GM18520 (cell line): Measurements from ENCODE around the gene ZMAT3.
"Not testable (repeated sequence)": the region's sequence is repeated elsewhere in the genome, so short reads cannot be mapped to it uniquely, and the experiment has no call there.

ENCODE experiments used
- ATAC-seq: cut with Tn5 transposase; IDR thresholded peaks from one replicate; pipeline ENCODE4 v1.9.1; 2021; ENCODE audit not compliant: unreplicated experiment

The ZMAT3 gene, protein sequence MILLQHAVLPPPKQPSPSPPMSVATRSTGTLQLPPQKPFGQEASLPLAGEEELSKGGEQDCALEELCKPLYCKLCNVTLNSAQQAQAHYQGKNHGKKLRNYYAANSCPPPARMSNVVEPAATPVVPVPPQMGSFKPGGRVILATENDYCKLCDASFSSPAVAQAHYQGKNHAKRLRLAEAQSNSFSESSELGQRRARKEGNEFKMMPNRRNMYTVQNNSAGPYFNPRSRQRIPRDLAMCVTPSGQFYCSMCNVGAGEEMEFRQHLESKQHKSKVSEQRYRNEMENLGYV

GRCh38 chr3:179071323-179072099 lies at the start of gene ZMAT3:
Gene ZMAT3 (minus strand): TSS chr3:179071809. CDS start chr3:179067752, 4,057 bp downstream.
- peak; percentile 72 for ATAC-seq

GRCh38 chr3:179116816-179117215 lies 45.2 kb upstream of the ZMAT3 start:
- ATAC-seq: no peak

DNA sequence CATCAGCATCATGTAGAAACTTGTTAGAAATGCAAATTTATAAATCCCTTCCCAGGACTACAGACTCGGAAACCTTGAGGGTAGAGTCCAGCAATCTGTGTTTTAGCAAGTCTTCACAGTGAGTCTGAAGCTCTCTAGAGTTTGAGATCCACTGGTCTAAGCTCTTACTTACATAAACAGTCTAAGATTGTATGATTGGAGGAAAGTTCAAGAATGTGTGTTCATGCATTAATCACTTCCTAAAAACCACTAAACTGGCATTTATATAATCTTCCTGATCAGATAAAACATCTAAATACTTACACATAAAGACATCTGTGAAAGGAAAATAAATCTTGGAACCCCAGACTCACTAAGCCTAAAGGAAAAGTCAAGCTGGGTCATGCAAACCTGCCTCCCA lies 43.8 kb upstream of the ZMAT3 start:
- ATAC-seq: not testable (repeated sequence)

GRCh38 chr3:179113903-179114302 lies 42.3 kb upstream of the ZMAT3 start:
- ATAC-seq: no peak

DNA sequence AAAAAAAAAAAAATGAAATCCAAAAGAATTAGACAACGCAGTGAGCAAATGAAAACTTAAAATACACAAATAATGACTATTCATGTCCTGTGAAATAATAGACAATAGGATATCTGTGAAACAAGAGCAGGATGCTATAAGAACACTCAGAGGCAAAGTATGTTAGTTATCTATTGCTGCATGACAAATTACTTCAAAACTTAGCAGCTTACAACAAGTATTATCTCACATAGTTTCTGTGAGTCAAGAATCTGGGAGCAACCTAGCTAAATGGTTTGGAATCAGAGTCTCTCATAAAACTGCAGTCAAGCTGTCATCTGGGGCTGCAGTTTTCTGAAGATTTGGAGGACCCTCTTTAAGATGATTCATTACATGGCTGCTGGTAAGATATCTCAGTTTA lies 36.5 kb upstream of the ZMAT3 start:
- no peak for ATAC-seq

DNA sequence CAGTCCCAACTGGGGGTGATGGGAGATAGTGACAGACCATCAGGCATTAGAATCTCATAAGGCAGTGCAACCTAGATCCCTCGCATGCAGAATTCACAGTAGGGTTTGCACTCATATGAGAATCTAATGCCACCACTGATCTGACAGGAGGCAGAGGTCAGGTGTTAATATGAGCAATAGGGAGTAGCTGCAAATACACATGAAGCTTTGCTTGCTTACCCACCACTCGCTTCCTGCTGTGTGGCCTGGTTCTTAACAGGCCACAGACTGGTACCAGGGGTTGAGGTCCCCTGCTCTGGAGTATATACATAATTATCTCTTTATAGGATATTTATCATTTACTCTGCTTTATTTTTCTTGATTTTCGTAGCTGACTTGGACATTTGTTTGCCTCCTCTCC lies 36.0 kb upstream of the ZMAT3 start:
- no peak for ATAC-seq

DNA sequence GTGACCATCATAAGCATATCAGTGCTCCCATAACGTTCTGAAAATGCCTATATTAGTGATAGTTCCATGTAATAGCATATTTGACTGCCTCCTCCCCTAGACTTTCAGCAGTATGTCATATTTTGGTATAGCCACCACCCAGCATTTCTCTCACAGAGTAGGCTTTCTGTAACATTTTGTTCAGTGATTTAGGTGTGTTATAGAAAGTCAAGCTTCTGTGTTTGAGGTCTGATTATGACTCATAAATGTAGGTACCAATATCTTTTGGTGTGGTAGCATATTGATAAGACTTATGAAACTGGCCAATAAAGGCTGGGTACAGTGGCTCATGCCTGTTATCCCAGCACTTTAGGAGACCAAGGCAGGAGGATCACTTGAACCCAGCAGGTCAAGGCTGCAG lies 34.3 kb upstream of the ZMAT3 start:
- no peak for ATAC-seq

GRCh38 chr3:179100652-179101051 lies 29.0 kb upstream of the ZMAT3 start:
- no peak for ATAC-seq

DNA sequence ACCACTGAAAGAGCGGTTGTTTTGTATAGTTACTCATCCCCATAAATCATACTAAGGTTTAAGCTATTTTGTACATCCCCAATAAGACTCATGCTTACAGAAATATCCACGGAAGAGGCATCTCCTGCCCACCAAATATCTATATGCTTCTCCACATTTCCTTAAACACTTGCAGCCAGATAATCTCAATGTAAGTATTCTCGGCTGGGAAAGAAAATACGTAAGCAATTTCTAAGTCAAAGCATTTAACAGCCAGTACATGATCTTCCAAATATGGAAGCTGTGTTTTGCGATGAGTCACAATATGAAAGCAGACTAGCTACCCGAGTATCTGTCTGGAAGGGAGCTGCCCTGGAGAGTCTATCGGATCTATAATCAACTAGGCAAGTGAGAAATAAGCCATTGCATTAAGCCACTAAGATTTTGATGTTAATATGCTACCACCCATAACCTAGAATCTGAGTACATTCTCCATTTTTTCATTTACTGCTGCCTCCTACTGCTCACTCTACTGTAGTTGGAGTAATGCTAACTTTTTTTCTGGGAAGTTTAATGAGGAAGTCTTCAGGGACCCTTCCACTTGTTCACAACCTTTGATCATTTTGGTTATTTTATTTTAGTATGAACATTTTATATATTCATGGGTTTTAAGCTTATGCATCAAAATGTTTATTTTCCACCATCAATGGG lies 26.9 kb upstream of the ZMAT3 start:
- no peak for ATAC-seq

GRCh38 chr3:179093807-179094206 lies 22.2 kb upstream of the ZMAT3 start:
- ATAC-seq: no peak

DNA sequence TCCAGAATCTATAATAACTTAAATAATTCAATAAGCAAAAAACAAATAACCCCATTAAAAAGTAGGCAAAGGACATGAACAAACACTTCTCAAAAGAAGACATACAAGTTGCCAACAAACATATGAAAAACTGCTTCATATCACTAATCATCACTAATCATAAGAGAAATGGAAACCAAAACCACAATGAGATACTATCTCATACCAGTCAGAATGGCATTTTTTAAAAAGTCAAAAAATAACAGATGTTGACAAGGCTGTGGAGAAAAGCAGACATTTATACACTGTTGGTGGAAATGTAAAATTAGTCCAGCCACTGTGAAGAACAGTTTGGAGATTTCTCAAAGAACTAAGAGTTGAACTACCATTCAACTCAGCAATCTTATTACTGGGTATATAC lies 19.5 kb upstream of the ZMAT3 start:
- peak; percentile 42 for ATAC-seq

DNA sequence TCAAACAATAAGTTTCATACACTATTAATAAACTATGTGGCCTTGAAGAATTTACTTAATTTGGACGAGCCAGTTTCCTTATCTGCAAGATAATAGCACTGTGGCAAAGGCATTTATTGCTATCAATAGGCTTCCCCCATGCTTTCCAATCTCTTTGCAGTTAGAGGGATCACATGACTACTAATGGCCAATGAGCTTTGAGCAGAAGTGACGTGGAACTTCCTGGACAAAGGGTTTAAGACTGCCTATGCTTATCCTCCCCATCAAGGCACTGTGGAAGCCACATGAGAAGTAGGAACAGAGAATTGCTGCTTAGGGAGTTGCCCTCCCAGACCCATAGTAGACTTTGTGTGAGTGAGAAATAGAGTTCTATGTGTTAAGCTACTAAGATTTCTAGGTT lies 16.7 kb upstream of the ZMAT3 start:
- no peak for ATAC-seq

- ATAC-seq: peak; percentile 70
Observed at GRCh38 chr3:179083977-179084376, 12.4 kb upstream of the ZMAT3 start.

- ATAC-seq: no peak
Observed at GRCh38 chr3:179082416-179082815, 10.8 kb upstream of the ZMAT3 start.

DNA sequence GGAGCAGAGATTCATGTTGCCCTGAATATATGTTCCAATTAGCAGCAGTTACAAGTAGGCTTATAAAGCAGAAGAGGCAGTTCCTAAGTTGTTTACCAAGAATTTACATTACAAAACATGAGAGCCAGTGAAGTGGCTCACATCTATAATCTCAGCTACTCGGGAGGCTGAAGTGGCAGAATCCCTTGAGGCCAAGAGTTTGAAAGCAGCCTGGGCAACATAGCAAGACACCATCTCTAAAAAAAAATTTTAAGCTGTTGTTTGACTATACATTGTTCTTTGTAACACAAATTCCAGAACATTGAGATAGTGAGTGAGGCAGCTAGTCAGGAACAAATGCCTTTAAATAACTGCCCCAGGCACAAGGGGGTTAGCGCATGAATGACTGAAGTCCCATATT lies 10.3 kb upstream of the ZMAT3 start:
- no peak for ATAC-seq

DNA sequence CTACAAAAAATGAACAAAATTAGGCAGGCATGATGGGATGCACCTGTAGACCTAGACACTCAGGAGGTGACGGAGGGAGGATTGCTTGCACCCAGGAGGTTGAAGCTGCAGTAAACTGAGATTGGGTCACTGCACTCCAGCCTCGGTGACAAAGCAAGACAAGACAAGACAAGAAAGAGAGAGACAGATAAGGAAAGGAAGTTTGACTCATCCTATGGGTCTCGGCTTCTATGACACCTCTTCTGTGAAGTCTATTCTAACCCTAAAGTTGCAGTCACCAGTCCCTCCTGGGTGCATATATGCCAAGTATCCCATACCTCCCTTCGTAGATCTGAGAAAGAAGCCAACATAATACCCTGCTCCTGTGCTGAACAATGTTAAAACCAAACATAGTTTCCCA lies 7.9 kb upstream of the ZMAT3 start:
- no peak for ATAC-seq

GRCh38 chr3:179076243-179077027 lies 4.8 kb upstream of the ZMAT3 start:
- no peak for ATAC-seq

DNA sequence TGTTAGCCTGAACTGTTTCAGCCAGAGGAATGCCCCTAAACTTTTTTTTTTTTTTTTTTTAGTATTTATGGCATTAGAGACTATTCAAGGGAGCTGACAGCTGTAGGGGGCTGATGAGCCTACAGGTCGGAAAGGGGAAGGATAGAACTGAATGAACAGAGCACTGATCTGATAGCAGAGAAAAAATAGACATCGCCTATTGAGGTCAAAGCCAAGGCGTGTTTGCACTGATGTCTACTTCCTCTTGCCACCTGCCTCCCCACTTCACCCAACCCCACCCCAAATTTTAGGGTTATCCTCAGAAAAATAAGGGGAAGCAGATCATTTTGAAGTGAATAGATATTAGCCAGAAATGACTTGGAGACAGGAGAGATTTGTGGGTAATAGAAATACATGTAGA lies 3.0 kb upstream of the ZMAT3 start:
- no peak for ATAC-seq

DNA sequence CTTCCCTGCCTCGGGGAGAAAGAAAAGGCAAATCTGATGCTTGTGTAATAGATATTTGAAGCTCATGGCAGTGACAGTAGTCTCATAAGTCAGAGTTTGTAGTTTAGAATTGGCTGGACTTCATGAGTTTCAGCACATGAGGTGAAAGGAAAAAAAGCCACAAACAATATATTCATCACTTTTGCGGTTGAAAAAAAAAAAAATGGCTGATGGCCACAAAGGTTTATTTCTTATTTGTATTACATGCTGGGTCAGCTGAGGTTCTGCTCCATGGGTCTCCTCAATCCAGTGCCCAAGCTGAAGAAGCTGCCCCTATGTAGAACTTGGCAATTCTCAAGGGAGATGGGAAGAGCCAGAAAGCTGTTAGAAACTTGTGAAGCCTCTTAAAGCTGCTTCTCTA lies 2.2 kb upstream of the ZMAT3 start:
- ATAC-seq: no peak

DNA sequence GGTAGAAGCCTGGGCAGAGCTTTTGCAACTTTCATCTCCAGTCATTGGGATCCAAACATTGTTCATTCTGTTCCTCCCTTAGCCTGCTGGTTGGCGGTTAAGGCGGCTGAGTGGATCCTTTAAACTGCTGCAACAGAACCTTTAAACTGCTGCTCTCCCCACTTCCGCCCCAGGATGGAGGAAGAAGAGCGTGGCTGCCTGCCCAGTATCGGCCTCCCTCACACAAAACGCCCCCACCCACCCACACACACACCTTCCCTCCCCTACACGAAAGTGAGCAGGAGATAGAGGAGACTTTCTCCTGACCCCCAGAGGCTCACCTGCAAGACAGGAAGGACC lies 460 bp upstream of the ZMAT3 start:
- ATAC-seq: no peak

- no peak for ATAC-seq
Observed at GRCh38 chr3:179071027-179071322, 634 bp downstream of the ZMAT3 start.
